HG02970 (cell line): ENCODE measurements around the gene FHAD1.
"Not testable (repeated sequence)": the region's sequence is repeated elsewhere in the genome, so short reads cannot be mapped to it uniquely, and the experiment has no call there.

Experiments
- ATAC-seq: cut with Tn5 transposase; IDR thresholded peaks from one replicate; pipeline ENCODE4 v1.9.1; 2021; ENCODE audit warnings: mild to moderate bottlenecking, moderate library complexity, moderate number of reproducible peaks; ENCODE audit not compliant: unreplicated experiment, low FRiP score

The FHAD1 gene

DNA sequence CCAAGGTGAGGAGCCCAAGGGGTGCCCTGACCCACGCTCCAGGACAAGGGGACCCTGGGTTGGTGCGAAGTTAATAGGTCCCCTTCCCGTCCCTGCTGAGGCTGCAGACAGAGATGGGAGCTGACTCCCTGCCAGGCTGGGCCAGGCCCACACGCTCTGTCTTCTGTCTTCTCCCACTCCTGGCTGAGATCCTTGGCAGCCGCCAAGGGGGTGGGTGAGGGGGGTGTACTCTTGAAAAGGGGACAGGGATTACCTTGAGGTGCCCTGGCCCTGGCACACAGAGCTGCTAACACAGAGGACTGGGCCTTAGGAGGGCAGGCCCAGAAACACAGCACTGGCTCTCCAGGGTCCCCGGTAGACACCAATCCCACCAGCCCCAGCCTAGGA lies 180.2 kb downstream of the FHAD1 start:
- no peak for ATAC-seq

DNA sequence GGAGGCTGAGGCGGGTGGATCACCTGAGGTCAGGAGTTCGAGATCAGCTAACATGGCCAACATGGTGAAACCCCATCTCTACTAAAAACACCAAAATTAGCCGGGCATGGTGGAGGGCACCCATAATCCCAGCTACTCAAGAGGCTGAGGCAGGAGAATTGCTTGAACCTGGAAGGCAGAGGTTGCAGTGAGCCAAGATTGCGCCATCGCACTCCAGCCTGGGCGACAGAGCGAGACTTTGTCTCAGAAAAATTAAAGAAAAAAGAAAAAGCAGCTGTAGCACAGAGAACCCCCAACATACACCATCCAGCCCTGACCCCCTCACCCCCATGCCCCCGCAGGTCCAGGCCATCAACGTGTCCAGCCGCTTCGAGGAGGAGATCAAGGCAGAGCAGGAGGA lies 181.2 kb downstream of the FHAD1 start:
- ATAC-seq: not testable (repeated sequence)

DNA sequence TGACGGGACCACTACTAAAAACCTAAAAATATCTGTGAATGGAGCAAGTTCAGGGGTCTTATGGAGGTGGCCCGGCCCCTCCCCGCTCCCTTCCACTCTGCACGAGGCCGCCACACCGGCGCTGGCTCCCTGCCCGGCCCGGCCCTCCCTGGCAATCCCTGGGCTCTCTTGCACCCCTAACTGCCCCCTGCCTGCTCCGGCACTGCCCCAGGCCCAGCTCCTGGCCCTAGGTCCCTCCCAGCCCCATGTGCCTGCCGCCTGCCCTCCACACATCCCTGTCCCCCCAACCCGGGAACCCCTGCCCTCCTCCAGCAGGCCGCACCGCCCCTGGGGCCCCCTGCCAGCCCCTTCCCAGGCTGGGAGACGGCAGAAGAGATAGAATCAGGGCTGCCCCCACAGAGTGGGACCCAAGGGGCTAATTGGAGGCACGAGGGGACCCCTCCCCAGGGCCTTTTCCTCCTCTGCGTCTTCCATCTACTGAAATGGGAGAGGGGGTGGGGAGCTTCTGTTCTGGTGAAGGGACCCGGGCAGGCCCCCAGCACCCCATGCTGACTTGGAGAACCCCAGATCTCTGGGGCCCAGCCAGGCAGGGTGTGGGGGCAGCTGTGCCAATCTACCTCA lies 181.9 kb downstream of the FHAD1 start:
- ATAC-seq: no peak

DNA sequence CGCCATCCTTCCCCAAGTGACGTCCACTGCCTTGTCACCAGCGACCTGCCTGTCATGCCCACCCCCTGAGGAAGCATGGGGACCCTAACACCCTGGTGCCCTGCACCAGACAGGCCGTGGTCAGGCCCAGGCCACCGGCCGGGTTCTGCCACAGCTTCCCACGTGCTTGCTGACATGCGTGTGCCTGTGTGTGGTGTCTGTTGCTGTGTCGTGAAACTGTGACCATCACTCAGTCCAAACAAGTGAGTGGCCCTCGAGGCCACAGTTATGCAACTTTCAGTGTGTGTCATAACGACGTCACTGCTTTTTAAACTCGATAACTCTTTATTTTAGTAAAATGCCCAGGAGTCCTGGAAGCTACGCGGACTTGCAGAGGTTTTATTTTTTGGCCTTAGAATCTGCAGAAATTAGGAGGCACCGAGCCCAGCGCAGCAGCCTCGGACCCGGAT lies 182.7 kb downstream of the FHAD1 start:
- ATAC-seq: no peak

DNA sequence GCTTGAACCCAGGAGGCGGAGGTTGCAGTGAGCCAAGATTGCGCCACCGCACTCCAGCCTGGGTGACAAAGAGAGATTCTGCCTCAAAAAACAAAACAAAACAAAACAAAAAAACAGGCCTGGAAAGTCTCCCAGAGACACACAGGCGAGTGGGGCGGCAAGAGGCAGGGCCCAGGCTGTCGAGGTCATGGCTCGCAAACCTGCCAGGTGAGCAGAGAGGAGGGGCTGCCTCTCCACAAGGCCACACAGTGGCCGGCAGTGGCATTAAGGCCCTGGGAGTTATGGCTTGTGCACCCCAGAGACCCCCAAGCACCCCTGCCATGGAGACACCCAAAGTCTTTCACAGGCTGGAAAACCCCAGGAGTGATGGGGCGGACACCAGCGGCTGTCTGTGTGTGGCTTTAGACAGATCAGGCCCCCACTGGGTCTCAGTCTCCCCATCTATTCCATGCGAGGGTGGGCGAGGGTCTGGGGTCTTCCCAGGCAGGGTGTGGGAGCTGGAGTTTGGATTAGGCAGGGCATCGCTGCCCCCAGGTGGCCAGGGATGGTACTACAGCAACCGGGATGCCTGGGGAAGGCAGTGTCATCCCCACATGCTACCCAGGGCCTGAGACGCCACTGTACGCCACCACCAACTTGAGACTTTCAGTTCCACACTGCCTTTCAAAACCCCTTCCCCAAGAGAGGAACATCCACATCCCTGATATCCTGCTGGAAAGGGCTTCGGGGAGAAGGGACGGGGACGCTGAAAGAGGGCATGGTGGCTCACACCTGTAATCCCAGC lies 184.0 kb downstream of the FHAD1 start:
- ATAC-seq: no peak

DNA sequence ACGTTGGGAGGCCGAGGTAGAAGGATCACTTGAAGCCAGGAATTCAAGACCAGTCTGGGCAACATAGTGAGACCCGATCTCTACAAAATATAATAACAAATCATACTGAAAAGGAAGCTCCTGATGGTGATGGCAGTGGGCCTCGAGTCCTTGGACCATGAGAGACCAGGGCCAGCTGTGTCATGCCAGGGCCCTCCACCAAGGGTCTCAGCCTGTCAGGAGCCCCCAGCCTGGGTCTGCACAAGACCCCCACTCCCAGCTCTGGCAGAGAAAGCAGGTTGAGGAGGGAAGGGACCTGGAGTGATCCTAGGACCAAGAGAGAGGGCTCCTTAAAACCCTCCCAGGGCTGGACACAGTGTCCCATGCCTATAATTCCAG lies 184.5 kb downstream of the FHAD1 start:
- ATAC-seq: no peak

DNA sequence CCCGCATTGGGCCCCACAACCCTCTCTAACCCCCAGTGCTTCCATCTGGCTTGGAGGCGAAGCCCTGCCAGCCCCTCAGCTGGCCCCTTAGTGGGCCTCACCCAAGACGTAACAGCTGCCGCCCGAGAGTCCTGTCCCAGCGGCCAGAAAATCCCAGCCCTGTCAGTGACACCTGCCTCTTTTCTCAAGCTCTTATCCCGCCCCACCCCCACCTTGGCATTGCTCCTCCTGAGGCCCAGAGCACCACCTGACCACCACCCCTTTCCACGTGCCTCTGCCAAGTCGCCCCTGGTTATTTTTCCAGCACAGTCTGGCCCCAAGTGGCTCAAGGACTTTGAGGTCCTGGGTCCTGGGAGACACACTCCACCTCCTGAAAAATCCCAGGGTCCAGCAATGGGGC lies 185.3 kb downstream of the FHAD1 start:
- ATAC-seq: no peak

DNA sequence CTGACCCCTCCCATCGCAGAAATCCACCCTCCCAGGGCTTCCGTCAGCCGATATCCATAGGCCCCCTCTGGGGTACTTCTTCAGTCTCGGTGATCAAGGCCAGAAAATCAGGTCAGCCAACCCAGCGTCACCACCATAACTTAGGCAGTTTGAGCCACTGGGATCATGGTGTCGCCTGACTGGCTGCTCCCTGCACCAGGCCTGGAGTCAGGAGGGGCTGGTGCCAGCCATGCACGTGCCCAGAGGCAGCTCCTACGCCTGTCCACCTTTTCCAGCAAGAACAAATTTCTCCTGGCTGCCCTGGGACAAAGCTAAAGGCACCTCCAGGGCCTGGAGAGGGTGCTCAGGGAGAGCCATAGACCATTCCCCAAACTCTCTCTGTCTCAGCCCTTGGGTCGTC lies 186.4 kb downstream of the FHAD1 start:
- no peak for ATAC-seq

DNA sequence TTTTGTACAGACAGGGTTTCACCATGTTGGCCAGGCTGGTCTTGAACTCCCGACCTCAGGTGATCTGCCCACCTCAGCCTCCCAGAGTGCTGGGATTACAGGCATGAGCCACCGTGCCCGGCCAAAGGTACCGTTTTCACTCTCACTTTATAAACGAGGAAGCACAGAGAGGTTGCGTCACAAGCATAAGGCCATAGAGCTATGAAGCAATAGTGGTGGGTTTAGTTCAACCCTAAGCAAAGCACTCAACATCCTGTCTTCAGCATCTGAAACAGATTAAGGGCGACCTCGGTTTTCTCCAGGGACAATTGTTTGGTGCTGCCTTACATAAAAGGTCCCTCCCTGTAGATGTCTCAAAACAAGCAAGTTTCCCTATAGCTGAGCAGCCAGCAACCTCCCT lies 187.7 kb downstream of the FHAD1 start:
- not testable (repeated sequence) for ATAC-seq

DNA sequence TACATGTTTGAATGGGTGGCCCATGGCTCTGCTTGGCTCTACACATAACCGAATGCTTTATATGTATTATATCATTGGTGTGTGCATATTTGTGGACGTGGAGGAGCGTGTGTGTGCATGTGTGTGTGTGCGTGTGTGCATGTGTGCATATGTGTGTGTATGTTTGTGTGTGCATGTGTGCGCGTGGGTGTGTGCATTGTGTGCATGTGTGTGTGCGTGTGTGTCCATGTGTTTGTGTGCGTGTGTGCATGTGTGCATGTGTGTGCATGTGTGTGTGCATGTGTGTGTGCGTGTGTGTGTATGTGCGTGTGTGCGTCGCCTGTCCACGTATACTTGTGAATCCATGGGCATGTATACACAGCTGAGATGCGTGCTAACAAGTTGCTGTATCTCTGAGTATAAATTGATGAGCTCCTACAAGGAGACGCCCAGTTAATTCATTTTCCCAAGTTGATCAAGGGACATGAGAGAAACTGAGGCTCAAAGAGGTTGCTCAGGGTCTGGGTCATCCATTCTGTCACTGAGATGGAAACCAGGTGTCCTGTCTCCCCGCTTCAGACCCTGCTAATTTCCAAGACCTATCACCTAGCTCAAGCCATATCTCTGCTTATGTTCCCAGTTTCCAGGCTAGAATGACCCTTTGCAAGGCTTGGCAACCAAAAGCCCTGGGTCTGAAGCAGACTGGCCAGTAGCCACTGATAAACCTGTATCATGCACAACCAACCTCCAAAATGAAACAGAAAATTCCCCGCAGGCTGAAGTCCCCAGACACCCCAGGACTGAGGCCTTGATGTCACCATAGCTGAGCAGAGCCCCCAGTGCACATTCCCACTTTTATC lies 188.4 kb downstream of the FHAD1 start:
- ATAC-seq: no peak

DNA sequence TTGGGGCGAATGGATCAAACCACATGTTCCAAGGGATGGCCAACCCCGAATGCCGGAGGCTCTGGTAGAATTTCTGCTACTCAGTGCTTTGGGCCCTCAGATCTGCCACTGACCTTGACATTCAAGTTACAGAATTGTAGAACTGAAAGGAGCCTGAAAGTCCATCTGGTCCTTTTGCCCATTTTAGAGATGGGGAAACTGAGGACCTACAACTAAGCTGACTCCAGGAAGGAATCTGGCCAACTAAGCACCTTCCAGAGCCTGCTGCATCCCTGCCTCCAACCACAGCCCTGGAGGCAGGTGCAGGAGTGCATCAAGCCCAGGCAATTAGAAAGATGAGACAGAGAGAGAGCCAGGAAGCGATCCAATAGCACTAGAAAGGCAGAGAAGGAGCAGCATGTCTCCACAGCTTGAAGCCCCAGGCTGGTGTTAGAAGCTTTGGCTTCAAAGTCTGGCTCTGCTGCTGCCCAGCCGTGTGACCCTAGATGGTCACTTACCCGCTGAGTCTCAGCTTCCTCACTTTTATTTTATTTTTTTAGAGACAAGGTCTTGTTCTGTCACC lies 189.9 kb downstream of the FHAD1 start:
- ATAC-seq: no peak

DNA sequence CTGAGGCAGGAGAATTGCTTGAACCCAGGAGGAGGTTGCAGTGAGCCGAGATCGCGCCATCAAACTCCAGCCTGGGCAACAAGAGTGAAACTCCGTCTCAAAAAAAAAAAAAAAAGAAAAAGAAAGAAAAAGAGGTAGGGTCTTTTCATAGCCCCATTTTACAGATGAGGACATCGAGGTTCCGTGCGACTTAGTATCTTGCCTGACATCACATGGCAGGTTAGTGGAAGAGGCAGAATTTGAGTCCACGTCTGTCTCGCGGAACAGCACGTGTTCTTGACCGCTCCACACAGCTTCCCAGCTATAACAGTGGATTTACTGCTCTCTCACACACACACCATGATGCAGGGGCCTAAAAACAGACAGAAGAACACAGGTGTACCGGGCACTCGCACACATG lies 192.3 kb downstream of the FHAD1 start:
- no peak for ATAC-seq

DNA sequence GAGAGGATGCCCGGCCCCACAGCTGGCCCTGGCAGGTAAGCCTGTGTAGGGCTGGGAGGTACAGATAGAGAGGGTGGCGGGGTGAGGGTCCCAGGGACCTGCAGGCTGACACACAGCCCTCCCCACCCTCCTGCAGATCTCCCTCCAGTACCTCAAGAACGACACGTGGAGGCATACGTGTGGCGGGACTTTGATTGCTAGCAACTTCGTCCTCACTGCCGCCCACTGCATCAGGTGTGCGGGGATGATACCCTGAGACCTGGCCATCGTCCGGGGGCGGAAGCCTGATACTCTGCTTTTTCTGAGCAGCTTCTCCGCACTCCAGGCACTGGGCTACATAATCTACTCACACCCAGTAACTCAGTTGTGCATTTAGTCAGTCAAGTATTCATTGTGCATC lies 193.3 kb downstream of the FHAD1 start:
- no peak for ATAC-seq

DNA sequence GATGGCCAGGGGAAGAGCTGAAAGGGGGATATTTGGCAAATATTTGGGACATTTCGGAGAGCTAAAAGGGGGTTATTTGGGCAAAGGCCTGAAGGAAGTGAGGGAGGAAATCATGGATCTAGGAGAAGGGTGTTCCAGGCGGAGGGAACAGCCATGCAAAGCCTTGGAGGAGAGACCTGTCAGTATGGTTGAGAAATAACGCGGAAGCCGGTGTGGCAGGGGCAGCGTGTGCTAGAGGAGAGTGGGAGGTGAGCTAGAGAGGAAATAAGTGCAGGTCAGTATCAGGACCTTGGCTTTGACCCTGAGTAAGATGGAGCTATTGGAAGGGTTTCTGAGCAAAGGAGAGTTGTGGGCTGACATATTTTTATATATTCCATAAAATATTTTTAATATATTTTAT lies 194.2 kb downstream of the FHAD1 start:
- no peak for ATAC-seq

DNA sequence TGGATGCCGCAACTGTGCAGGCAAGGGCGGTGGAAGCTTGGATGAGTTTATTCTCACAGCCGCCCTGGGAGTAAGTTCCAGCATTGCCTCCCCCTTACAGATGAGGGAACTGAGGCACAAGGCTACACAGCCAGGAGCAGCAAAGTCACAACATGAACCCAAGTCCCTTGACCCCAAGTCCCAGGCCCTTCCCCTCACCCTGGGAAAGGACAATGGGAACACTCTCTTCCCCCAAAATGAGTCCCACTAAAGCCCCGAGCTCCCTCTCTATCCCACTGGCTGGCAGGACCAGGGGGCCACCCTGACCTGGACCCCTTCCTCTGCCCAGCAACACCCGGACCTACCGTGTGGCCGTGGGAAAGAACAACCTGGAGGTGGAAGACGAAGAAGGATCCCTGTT lies 195.1 kb downstream of the FHAD1 start:
- ATAC-seq: no peak

DNA sequence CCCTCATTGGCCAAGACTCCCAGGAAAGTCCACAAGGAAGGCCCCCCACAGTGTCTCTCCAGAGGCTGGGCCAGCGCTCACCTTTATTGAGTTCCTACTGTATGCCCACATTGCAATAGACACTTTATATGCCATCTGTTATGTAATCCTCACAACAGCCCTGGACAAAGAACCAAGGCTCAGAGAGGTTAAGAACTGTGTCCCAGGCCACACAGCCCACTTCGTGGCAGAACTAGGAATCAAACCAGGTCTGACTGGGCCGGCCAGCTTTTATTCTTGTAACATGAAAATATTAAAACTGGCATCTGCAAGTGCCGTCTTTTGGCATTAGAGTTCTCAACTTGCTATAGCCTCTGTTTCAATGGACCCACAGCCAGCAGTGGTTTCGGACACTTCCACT lies 195.7 kb downstream of the FHAD1 start:
- ATAC-seq: no peak

DNA sequence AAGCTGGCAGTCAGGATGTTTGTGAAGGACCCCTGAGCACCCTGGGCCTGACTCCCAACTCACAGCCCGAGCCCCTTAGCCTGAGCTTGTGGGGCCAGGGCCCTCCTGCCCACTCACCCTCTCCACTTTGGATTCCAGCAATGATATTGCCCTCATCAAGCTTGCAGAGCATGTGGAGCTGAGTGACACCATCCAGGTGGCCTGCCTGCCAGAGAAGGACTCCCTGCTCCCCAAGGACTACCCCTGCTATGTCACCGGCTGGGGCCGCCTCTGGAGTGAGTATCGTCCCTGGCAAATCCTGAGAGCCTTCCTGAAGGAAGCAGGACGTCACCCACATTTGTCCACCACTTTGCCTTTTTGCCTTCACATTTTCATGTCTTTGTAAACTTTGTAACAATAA lies 196.3 kb downstream of the FHAD1 start:
- ATAC-seq: no peak

DNA sequence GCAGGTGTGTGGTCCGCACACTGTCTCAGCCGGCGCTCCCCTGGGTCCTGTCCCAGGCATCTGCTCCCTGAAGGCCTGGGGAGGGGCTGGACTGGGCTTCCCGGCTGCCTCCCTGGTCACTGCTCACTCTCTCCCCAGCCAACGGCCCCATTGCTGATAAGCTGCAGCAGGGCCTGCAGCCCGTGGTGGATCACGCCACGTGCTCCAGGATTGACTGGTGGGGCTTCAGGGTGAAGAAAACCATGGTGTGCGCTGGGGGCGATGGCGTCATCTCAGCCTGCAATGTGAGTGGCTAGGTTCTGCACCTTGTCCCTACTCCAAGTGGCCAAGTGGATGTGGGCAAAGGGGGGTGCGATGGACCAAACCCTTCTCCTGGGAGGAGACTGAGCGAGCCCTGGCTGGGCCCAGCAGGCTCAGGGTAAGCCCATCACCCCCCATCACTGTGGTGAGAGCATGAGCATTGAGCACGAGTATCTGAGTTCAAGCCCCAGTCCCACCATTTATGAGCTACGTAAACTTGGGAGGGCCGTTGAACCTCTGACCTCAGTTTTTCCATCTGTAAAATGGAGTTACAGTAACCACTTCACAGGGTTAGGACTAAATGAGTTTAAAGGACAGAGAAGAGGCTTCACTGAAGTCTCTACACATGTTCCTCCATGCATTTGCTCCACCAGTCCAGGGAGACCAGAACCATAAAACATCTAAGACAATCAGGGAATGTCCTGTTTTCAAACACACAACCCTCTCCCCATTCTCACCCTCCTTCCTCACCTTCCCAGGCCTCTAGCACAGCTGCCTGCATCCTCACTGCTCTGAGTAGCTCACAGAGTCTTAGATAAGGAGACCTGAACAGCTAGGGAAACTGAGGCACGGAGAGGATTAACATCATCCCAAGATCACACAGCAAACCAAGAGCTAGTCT lies 197.7 kb downstream of the FHAD1 start:
- no peak for ATAC-seq

DNA sequence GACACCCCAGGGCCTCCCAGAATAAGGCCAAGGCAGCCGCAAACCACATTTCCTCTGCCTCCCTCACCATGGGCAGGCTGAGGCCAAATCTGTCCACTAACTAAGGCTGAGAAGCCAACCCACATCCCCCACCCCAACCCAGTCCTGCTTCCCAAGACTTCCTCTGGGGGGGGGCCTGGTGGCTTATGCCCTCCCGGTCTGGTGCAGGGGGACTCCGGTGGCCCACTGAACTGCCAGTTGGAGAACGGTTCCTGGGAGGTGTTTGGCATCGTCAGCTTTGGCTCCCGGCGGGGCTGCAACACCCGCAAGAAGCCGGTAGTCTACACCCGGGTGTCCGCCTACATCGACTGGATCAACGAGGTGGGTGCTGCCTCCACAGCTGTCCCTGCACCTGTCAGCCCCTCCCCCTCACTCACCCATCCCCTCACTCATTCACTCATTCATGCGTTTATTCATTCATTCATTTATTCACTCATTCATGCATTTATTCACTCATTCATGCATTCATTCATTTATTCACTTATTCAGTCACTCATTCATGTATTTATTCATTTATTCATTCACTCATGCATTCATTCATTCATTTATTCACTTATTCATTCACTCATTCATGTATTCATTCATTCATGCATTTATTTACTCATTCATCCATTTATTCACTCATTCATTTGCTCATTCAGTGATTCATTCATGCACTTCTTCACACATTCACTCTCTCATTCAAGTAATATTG lies 198.5 kb downstream of the FHAD1 start:
- no peak for ATAC-seq
